HCEC 1CT (cell line): ENCODE measurements around the gene PEX14.

ENCODE experiments used
- DNase-seq: peaks from one replicate; pipeline ENCODE4 v3.0.0-alpha.2; 2017

PEX14 gene

DNA sequence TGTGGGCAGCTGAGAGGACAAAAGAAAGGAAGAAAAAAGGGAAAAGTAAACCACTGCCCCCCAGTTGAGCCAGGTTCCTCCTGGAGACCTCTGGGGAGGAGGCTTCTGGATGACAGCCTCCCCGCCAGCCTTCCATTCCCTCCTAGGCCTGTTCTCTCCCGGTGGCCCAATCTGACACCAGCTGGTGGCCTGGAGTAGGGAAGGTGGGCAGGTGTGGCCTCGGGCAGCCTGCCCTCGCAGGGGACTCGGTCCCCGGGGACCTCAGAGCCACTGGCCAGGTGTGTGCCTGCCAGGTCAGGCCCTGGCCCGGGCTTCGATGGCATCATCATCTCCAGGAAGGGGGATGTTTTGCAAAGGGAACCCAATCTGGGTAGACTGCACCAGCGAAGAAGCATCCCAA lies 162.7 kb downstream of the PEX14 start:
- DNase-seq: no peak

DNA sequence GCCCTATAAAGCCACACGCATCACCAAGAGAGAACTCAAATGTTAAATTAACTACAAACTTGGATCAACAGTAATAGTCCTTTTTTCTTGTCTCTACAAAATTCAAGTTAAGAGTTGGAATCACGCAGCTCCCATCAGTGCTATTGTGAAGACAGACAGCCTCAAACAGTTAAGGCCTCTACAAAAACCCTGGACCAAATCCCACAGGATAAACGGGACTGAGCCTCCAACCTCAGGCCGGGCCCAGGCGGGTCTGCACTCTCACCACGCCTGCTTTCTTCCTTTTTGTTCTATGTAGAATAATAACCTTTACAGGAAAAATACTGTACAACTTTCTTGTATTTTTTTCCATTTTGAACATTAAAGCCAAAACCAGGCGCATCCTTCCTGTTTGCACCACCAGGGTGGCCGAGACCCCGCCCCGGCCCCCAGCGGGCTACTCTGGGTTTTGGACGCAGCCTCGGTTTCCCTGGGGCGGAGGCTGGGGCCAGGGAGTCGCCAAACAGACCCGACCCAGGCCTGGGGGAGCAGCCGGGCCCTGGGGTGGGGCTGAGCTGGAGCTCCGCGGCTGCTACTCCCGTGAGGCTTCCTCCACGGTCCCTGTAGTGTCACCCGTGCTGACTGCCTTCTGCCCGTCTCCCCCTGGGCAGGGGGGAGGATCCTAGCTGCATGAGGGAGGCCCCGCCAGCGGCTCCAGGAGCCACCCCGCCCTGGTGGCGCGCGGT lies 163.2 kb downstream of the PEX14 start:
- DNase-seq: no peak

DNA sequence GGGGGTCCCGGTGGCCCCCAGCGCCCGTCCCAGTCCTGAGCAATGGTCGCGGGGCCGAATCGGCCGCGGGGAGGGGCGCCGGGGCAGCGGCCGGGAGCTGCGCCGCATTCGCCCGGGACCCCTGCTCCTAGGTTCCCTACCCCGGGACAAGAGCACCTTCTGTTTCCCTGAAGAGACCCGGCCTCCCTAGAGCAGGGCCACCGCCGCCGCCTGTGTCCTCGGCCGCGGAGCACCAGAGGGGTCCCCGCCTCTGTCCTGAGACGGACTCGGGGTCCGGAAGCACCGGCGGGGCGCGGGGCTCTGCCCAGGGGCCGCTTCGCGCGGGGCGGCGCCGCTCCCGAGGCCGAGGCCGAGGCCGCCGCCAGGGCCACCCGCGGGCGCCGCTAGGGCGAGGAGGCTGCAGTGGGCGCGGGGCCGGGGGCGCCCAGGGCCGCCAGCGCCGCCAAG lies 163.8 kb downstream of the PEX14 start:
- no peak for DNase-seq

DNA sequence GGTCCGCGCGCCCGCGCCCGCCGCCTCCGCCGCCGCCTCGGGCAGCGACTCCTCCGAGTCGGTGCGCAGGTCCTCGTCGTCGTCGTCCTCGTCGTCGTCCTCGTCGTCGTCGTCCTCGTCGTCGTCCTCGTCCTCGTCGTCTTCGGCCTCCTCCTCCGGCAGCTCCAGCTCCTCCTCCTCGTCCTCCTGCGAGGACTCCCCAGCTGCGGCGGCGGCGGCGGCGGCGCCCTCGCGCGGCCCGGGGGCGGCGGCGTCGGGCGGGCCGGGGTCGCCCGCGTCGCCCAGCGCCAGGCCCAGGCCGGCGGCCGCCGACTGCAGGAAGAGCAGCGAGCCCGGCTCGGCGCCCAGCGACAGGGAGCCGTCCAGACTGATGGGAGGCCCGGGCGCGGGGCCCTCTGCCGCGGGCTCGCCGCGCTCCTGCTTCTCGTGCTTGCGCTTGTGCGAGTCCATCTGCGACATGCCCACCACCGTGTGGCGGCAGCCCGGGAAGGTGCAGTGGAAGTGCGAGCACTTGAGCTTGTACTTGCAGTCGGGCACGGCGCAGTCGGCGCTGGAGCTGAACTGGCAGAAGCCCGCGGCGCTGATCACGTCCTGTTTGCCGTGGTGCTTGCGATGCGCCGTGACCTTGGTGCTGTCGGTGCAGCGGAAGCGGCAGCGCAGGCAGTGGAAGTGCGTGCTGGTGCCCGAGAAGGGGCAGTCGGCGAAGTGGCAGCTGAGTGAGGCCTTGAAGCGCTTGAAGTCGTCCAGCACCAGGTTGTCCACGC lies 164.4 kb downstream of the PEX14 start:
- DNase-seq: no peak

DNA sequence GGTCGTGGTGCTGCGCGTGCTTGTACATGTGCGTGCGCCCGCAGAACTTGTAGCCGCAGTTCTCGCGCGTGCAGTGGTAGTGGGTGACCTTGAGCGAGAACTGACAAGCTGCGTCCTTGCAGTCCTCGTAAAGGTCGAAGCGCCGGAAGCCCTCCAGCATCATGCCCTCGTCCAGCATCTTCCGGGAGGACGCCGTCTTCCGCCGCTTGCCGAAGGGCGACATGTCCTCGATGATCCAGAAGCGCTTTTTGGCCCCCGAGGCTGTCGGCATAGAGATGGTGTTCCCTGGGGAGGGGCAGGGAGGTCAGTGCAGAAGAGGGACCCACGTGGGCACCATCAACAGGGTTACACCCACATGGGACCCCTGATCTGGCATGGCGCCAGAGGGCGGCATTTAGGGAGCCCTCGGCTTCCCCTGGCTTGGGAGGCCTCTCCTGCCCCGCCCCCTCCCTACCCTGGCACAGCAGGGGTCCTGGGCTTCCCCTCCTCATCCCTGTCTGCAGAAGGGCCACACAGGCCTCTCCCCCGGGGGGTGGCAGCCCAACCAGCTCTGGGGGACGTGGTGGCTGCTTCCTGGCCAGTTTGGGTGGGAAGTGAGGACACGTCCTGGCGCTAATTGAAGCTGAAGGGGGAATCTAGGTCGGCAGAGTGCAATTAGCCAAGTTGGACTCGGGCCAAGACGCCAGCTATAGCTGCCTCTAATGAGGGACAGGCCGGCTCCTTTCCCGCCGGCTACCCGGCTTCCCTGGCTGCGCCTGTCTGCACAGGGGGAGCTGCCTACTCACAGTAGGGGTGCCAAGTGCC lies 165.2 kb downstream of the PEX14 start:
- DNase-seq: no peak

DNA sequence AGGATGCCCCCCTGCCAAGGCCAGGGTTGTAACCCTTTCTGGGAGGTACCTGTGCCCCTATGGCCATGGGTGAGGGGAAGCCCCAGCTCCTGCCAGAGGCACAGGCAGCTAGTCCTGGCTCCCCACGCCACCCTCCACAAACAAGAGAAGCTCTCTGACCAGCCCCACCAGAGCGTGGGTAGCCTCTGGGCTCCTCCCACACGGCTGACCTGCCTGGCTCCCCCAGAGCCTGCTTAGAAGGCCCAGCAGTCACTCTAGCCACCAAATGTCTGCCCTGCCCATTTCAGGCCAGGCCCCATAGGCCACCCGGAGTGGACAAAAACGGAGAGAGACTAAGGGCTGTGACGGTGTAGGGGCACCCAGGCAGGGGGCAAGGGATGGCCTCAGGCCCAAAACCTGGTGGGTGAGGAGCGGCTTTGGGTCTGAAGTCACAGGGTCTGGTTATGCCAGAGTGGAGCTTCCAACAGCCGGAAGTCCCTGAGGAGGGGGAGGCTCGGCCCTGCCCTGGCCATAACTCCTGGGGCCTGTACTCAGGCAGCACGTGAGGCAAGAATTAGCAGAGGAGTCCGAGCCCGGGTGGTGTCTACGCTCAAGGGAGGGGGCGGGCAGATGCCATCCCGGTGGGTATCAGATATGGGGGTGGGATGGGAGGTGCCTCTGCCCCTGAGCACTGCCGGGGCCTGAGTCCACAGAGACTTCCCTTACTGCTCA lies 166.2 kb downstream of the PEX14 start:
- DNase-seq: no peak

DNA sequence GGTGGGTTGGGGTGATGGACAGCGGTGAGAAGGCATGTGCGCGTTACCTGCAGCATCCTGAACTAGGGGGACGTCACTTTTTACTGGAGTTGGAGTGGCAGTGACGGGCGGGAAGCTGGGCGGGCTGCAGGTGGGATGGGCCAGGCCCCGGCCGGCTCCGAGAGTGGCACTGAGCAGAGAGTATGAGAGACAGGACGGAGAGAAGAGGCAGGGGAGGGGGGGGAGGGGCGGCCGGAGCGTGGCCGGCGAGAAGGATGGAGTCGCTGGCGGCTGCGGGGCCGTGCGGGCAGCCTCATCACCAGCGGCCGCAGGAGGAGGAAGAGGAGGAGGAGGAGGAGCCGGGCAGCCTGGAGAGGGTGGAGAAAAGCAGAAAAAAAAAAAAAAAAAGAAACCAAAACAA lies 167.2 kb downstream of the PEX14 start:
- no peak for DNase-seq

DNA sequence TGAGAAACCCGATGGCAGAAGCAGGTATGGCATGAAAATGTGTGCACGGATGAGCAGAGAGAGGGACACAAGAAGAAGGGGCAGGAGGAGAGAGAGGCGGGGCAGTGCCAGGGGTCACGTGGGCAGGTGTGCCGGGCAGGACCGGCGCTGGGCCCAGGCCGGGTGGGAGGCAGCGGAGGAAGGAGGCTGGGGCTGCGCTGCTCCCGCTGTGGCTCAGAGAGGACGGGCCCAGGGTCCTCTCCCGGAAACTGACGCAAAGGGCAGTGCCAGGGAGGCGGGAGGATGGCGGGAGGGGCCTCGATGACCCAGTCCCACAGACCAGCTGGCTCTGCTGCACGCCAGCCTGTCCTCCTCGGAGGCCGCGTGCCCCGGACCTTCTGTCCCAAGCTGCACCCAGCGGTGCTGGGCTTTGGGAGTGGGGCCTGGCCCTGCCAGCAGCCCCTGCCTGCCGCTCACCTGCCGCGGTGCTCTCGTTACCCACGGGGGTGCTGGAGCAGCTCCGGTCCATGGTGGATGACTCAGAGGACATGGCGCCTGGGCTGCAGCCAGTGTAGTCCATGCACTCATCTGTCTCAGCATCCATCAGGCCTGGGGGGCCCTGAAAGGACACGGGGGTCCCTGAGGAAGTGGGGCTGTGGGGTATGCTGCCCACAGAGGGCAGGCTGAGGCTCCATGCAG lies 167.8 kb downstream of the PEX14 start:
- no peak for DNase-seq

DNA sequence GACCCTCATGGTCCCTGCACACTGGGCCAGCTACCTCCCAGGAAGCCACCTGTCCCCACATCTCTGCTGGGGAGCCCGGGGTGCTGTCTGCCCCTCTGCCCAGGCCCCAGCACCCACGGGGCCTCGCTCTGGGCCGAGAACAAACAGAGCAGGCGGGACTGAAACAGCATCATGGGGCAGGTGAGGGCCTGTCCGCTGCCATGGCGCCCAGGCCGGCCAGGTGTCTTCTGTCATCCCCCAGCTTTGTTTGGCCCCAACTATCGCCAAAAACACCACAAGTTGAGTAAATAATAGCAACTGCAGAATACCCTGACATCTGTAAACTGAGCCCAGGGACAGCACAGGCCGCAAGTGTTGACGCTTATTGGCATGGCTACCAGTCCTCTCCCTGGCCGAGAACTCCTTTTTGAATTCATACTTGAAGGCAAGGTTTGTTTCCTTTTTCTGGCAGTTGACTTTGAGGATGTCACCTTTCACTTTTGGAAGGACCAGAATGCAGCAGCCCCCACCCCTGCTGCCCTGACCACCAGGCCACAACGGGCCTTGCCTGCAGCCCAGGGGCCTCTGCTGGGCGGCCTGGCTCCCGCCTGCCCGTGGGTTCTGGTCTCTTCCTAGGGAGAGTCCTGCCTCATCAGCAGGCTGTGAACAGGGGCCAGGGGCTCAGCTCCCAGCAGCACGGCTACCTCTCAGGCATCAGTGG lies 169.0 kb downstream of the PEX14 start:
- DNase-seq: no peak

DNA sequence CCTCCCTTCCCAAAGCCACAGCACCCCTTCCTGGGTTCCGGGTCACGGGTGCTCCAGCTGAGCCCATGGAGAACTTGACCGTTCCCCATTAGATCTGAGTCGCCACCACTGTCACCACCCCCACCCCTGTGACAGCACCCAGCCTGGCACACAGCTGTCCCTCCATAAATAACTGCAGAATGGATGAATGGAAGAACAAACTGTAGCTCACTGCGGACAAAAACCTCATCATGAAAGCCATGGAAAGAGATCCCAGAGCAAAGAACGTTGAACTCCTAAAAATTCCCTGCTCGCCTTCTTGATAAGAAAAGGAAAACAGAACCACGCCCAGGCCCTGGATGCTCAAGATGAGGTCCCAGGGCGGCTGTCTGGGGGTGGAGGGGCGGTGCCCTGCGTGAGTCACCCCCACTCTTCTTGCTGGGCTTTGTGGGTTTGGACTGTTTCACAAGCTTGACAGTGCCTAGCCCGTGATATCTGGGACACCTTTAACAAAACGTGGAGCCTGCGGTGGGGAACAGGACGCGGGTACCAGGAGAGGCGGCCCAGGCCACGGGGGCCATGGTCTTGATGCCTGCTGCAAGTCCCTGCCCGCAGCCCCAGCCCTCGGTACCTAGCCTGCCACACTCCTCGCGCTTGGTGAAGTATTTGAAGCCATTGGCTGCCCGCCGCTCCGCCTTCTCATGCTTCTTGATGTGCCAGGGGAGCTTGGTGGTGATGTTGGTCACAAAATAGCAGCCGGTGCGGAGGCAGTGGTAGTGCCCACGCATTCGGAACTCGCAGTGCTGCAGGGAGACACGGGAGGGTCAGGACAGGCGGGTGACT lies 169.8 kb downstream of the PEX14 start:
- DNase-seq: peak; percentile 41

DNA sequence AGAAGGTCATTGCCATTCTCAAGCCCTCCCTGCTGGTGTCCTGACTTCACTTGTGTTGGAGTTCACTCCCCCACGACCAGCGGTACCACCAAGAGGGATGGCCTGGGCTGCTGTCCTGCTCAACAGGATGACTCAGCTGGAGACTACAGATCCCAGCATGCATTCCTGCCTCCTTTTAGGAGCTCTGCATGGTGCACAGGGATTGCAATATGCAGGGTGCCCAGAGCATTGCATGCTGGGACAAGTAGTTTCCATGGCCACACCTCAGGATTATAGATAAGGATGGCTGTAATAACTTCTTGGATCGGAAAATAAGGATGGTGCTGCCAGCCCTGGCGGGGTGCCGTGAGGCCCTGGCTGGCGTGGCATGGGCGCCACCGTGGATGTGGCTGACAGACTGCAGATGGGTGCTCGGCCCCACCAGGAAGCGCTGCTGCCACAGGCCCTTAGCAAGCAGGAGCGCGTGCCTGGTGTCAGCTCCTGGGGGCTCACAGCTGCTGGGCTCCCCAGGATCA lies 171.7 kb downstream of the PEX14 start:
- DNase-seq: peak; percentile 54

DNA sequence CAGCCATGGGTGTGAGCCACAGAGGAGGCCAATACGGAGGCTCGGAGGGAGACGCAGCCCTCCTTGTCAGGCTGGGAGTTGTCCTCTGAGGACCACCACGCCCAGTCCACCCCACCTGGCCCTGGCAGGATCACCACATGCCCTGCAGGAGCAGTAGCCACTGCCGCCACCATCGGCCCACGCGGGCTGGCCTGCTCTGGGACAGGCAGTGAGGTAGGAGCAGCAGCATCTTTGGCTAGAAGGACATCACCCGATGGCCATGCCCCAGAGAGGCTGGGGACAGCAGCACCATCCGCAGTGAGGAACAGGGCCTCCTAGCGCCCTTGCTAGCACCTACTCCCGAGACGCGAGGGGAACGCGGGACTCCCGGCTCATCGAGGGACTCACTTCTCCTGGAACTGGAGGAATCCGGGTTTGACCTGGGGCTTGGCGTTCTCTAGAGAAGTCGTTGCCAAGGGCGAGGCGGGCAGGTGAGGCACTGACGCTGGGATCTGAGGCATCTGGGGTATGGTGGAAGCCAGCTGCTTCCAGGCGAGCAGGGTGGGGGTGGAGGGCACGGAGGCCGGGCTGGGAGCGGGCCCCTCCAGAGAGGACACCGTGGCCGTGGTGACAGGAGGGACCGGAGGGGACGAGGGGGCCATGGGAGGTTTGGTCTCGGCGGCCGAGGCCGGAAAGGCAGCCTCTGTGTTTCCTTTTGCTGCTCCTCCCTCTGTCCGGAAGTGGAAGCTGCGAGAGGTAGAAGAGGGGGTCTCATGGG lies 172.8 kb downstream of the PEX14 start:
- no peak for DNase-seq

DNA sequence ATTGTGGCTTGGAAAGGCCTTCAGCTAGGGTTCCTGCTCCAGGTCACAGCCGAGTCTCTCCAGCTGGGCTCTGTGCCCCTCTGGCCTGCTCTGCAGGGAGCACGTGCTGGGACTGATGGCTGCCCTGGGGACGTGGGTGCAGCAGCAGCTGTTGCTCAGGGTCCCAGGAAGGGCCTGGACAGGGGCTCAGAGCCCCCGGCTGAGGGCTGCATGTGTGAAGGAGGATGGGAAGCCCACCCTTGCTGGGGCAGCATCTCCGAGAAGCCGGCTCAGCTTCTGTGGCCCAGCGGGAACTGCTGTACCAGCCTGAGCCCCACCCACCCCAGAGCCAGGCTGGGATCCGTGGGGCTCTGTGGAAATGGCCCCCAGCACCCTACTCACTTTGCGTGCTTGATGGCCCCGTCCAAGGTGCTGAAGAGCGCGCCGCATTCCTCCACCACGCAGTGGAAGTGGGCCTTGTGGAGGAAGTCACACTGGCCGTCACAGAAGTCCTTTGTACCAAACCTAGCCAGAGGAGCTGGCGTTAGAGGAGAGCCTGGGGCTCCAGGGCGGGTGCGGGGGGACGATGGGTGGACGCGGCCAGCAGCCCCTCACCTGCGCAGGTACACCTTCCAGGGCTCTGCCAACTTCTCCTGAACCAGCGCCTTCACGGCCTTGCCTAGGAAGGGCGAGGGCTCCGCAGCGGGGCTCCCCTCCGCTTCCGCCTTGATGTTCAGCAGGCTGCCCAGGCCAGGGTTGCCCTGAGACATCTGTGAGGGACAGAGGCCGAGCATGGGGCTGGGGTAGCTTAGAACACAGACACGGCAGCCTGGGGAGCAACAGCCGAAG lies 174.2 kb downstream of the PEX14 start:
- DNase-seq: no peak

DNA sequence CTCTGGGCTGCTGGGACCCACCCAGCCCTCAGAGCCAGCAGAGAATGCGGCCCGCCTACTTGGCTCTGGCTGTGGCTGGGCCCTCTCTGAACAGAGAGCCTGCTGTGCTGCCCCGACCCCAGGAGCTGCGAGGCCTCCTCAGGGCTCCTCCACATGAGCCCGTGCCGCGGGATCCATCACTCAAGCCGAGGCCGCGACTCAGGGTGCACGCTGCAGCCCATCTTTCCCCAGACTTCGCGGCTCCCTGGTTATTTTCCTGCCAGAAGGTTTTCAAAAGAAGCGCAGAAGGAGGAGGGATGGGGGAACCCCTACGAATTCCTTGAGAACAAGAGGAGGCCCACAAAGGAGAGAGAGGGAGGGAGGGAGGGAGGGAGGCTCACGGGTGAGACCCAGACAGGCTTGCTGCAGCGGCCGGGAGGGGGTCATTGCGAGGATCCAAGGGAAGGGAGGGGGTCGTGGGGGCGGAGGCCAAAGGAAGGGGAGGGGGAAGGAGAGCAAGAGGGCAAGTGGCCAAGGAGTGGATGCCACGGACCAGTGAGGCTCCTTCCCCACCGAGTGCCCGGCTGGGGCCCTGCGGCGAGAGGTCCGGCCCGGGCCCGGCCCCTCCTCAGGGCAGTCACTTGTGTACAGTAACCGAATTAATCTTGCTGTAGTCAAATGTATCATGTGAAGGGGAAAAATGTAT lies 174.9 kb downstream of the PEX14 start:
- no peak for DNase-seq

DNA sequence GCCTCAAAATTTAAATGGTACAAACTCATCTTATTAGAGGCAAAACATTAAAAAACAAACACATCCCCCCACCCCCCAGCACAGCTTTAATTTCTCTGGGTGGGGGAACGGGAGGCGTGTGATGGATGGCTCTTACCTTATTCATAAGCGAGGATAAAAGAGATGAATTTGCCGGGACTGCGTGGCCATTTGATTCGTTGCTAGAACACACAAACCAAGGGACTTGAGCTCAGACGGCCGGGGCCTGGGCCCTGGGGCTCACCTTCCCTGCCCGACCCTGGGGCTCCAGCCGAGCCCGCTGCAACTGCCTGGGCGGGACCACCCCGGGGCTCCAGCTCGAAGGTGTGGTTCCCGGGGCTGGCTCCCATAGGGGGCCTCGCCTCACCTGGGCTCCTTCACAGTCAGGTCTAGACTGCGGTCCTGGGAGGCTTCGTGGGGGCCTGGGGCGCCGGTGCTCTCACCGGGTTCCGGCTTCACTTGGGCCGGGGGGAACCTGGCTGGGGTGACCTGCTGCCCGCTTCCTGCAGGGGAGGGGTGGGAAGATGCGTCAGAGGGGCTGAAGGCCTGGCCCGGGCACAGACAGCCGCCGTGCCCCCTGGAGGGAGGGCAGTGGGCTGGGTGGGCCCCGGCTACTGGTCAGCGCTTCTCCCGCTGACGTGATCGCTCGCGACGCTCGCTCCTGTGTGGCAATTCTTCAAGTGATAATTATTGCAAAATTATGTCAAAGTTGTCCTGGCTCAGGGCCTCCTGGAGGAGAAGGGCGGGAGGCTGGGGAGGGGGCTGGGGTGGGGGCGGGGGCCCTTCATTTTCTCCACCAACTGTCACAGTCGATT lies 176.0 kb downstream of the PEX14 start:
- no peak for DNase-seq

DNA sequence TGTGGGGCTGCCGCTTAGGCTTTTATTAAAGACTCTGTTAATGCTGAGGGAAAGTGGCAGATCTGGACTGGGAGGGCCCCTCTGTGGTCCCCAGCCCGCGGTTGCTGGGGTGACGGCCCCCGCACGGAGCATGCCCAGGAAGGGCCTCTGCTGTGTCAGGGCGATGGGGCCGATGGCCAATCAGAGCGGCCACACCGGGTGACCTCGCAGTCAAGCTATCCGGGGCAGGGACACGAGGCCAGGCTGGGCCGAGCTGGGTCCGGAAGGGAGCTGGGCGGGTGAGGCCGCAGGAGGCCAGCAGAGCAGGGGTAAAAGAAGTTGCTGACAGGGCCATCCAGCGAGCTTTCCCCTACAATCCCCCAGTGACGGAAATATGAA lies 176.6 kb downstream of the PEX14 start:
- no peak for DNase-seq

DNA sequence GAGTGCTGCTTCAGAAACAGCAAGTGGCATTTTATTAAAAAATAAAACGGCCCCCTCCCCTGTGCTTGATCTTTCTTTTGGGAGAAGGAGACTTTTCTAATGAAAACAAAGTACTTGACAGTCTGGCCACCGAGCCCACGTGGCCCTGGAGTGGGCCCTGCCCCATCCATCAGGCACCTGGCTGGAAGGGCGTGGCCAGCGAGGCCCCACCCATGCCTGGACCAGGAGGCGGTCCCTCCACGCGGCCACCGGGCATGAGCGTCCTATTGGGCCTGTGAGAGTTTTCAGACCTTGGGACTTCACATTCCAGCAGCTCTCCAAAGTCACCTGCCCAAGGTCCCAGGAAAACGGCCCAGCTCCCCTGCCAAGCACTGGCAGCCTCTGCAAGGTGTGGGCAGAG lies 177.0 kb downstream of the PEX14 start:
- DNase-seq: no peak
